ENCODE measurements around the gene ADGRB2.

The ADGRB2 gene

GRCh38 chr1:31787786-31788137 lies 23.6 kb upstream of the ADGRB2 start:
- no peak for TF ChIP-seq CTCF (conservative IDR thresholded peaks at IDR 0.05; ENCODE audit: low read depth, low read length)
- H3K4me3 ChIP-seq (ENCODE audit: low read depth, low read length) = peak overlapping the region; percentile 76
- no peak for DNase-seq (ENCODE audit: low read depth)

- no peak overlapping the region for H3K4me3 ChIP-seq (ENCODE audit: low read depth, low read length)
Measured at GRCh38 chr1:31787261-31787660, 23.1 kb upstream of the ADGRB2 start.

GRCh38 chr1:31786366-31787060 lies 22.4 kb upstream of the ADGRB2 start:
- H3K4me3 ChIP-seq (ENCODE audit: low read depth, low read length) = no peak overlapping the region
- no peak for TF ChIP-seq CTCF (conservative IDR thresholded peaks at IDR 0.05; ENCODE audit: low read depth, low read length)
- no peak for DNase-seq (ENCODE audit: low read depth)

More at GRCh38 chr1:31787261-31787660, 23.1 kb upstream of the ADGRB2 start:
- no peak for DNase-seq (ENCODE audit: low read depth)
- no peak for TF ChIP-seq CTCF (conservative IDR thresholded peaks at IDR 0.05; ENCODE audit: low read depth, low read length)

GRCh38 chr1:31785947-31786290 lies 21.8 kb upstream of the ADGRB2 start:
- no peak for DNase-seq (ENCODE audit: low read depth)
- H3K4me3 ChIP-seq (ENCODE audit: low read depth, low read length) = no peak overlapping the region
- TF ChIP-seq CTCF (conservative IDR thresholded peaks at IDR 0.05; ENCODE audit: low read depth, low read length) = no peak

- no peak overlapping the region for H3K4me3 ChIP-seq (ENCODE audit: low read depth, low read length)
- no peak for DNase-seq (ENCODE audit: low read depth)
- no peak for TF ChIP-seq CTCF (conservative IDR thresholded peaks at IDR 0.05; ENCODE audit: low read depth, low read length)
Measured at GRCh38 chr1:31785020-31785946, 21.1 kb upstream of the ADGRB2 start.

- no peak for DNase-seq (ENCODE audit: low read depth)
- no peak overlapping the region for H3K4me3 ChIP-seq (ENCODE audit: low read depth, low read length)
- TF ChIP-seq CTCF (conservative IDR thresholded peaks at IDR 0.05; ENCODE audit: low read depth, low read length) = no peak
Measured at GRCh38 chr1:31784356-31785019, 20.3 kb upstream of the ADGRB2 start.
